Measurements from ENCODE around the gene CHCHD6. TPM values are rescaled to one million over a fixed set of nuclear protein-coding genes. Genes with fewer than 3 reads are reported as not detected.
A peak's percentile ranks its signal among the peaks of the same experiment; 100 is the strongest.

The CHCHD6 gene
- total and polyA plus RNA-seq, 2 experiments from 2014 or later, result 15.8 to 21.4 TPM

- Histone ChIP-seq H3K36me3 (ENCODE audit: low read depth) (no peaks in the 10 kb centered on the region), H3K9ac (no peak overlapping the region), H3K9me2 (ENCODE audit: insufficient read depth) (no peaks in the 10 kb centered on the region), H3K79me2 (ENCODE audit: insufficient read depth) (no peaks in the 10 kb centered on the region), H3K9me3 (ENCODE audit: low read depth) (no peaks in the 10 kb centered on the region), H2AFZ (no peak overlapping the region), H3F3A (ENCODE audit: insufficient read depth) (peaks cover 3% of the 10 kb centered on the region; the same call in 1 of the 2 replicates), H4K20me1 (ENCODE audit: insufficient read depth) (no peaks in the 10 kb centered on the region), H3K4me3 (no peak overlapping the region), H3K4me1 (ENCODE audit: insufficient read depth) (no peaks in the 10 kb centered on the region), H3K27ac (no peak overlapping the region), H3K4me2 (ENCODE audit: unreplicated experiment) (no peak overlapping the region), H3K27me3 (replicated peaks; ENCODE audit: insufficient read depth) (peaks cover 58% of the 10 kb centered on the region)
- TF ChIP-seq EZH2phosphoT487 (IDR thresholded peaks at IDR 0.05; ENCODE audit: insufficient read depth, low read depth) (no peak), EZH2 (IDR thresholded peaks at IDR 0.05; ENCODE audit: insufficient read depth, poor library complexity, severe bottlenecking) (no peak)
- no peak for DNase-seq
- WGBS, 2 experiments (ENCODE audit: low coverage in 1 of 2, low lambda C conversion rate in 2 of 2, missing lambda C conversion rate in 2 of 2), result 63 to 64% methylated on average over 11 of the region's 11 CpGs
- in situ Hi-C loops (cut with MboI), result no loop called here
These were observed 42.3 kb upstream of the CHCHD6 start for GRCh38 chr3:126661532-126662364.

GRCh38 chr3:126663257-126663656 lies 40.8 kb upstream of the CHCHD6 start:
- no peak overlapping the region for H3K4me2 ChIP-seq (ENCODE audit: unreplicated experiment)
- H3K27me3 ChIP-seq (replicated peaks; ENCODE audit: insufficient read depth), result peaks cover 58% of the 10 kb centered on the region
- no peaks in the 10 kb centered on the region for H3K79me2 ChIP-seq (ENCODE audit: insufficient read depth)
- no peak for TF ChIP-seq EZH2 (IDR thresholded peaks at IDR 0.05; ENCODE audit: insufficient read depth, poor library complexity, severe bottlenecking)
- no peak for TF ChIP-seq EZH2phosphoT487 (IDR thresholded peaks at IDR 0.05; ENCODE audit: insufficient read depth, low read depth)
- no peaks in the 10 kb centered on the region for H3K9me3 ChIP-seq (ENCODE audit: low read depth)
- no peaks in the 10 kb centered on the region for H4K20me1 ChIP-seq (ENCODE audit: insufficient read depth)
- no peak overlapping the region for H2AFZ ChIP-seq
- H3K4me1 ChIP-seq (ENCODE audit: insufficient read depth), result no peaks in the 10 kb centered on the region
- no peaks in the 10 kb centered on the region for H3K36me3 ChIP-seq (ENCODE audit: low read depth)
- no peaks in the 10 kb centered on the region for H3K9me2 ChIP-seq (ENCODE audit: insufficient read depth)
- in situ Hi-C loops (cut with MboI), result no loop called here
- 46 to 60% methylated on average over 4 of the region's 4 CpGs for WGBS, 2 experiments (ENCODE audit: low coverage in 1 of 2, low lambda C conversion rate in 2 of 2, missing lambda C conversion rate in 2 of 2)
- H3K9ac ChIP-seq, result no peak overlapping the region
- no peak overlapping the region for H3K4me3 ChIP-seq
- peaks cover 3% of the 10 kb centered on the region; the same call in 1 of the 2 replicates for H3F3A ChIP-seq (ENCODE audit: insufficient read depth)
- no peak overlapping the region for H3K27ac ChIP-seq
- no peak for DNase-seq

- no peak for DNase-seq
- TF ChIP-seq EZH2phosphoT487 (IDR thresholded peaks at IDR 0.05; ENCODE audit: insufficient read depth, low read depth) (no peak), EZH2 (IDR thresholded peaks at IDR 0.05; ENCODE audit: insufficient read depth, poor library complexity, severe bottlenecking) (no peak)
- peaks cover 56% of the 10 kb centered on the region for H3K27me3 ChIP-seq (replicated peaks; ENCODE audit: insufficient read depth)
- no peaks in the 10 kb centered on the region for H3K36me3 ChIP-seq (ENCODE audit: low read depth)
- H3K4me3 ChIP-seq, result no peak overlapping the region
- H3K4me2 ChIP-seq (ENCODE audit: unreplicated experiment), result no peak overlapping the region
- no peaks in the 10 kb centered on the region for H3K9me2 ChIP-seq (ENCODE audit: insufficient read depth)
- no peak overlapping the region for H2AFZ ChIP-seq
- whole genome bisulfite sequencing, 2 experiments (ENCODE audit: low coverage in 1 of 2, low lambda C conversion rate in 2 of 2, missing lambda C conversion rate in 2 of 2), result 67 to 70% methylated on average over 8 of the region's 8 CpGs
- no peaks in the 10 kb centered on the region for H3K4me1 ChIP-seq (ENCODE audit: insufficient read depth)
- H3K9me3 ChIP-seq (ENCODE audit: low read depth), result no peaks in the 10 kb centered on the region
- no peaks in the 10 kb centered on the region for H4K20me1 ChIP-seq (ENCODE audit: insufficient read depth)
- H3K27ac ChIP-seq, result no peak overlapping the region
- H3K79me2 ChIP-seq (ENCODE audit: insufficient read depth), result no peaks in the 10 kb centered on the region
- H3K9ac ChIP-seq, result no peak overlapping the region
- peaks cover 3% of the 10 kb centered on the region; the same call in 1 of the 2 replicates for H3F3A ChIP-seq (ENCODE audit: insufficient read depth)
- in situ Hi-C loops (cut with MboI), result no loop called here
These were observed 40.3 kb upstream of the CHCHD6 start for GRCh38 chr3:126663750-126664149.

- TF ChIP-seq EZH2phosphoT487 (IDR thresholded peaks at IDR 0.05; ENCODE audit: insufficient read depth, low read depth), result no peak
- TF ChIP-seq EZH2 (IDR thresholded peaks at IDR 0.05; ENCODE audit: insufficient read depth, poor library complexity, severe bottlenecking), result no peak
- no peaks in the 10 kb centered on the region for H3K36me3 ChIP-seq (ENCODE audit: low read depth)
- peaks cover 3% of the 10 kb centered on the region; the same call in 1 of the 2 replicates for H3F3A ChIP-seq (ENCODE audit: insufficient read depth)
- no peak overlapping the region for H2AFZ ChIP-seq
- WGBS, 2 experiments (ENCODE audit: low coverage in 1 of 2, low lambda C conversion rate in 2 of 2, missing lambda C conversion rate in 2 of 2), result 43 to 47% methylated on average over 5 of the region's 5 CpGs
- peaks cover 46% of the 10 kb centered on the region for H3K27me3 ChIP-seq (replicated peaks; ENCODE audit: insufficient read depth)
- no peak overlapping the region for H3K9ac ChIP-seq
- no peak overlapping the region for H3K27ac ChIP-seq
- H3K4me1 ChIP-seq (ENCODE audit: insufficient read depth), result no peaks in the 10 kb centered on the region
- H3K79me2 ChIP-seq (ENCODE audit: insufficient read depth), result no peaks in the 10 kb centered on the region
- no peak overlapping the region for H3K4me3 ChIP-seq
- in situ Hi-C loops (cut with MboI), result no loop called here
- H3K4me2 ChIP-seq (ENCODE audit: unreplicated experiment), result no peak overlapping the region
- H3K9me2 ChIP-seq (ENCODE audit: insufficient read depth), result no peaks in the 10 kb centered on the region
- H3K9me3 ChIP-seq (ENCODE audit: low read depth), result no peaks in the 10 kb centered on the region
- peak; percentile 68 for DNase-seq
- H4K20me1 ChIP-seq (ENCODE audit: insufficient read depth), result no peaks in the 10 kb centered on the region
These were observed 39.3 kb upstream of the CHCHD6 start for GRCh38 chr3:126664591-126665214.
